SU-DHL-6 (cell line): ENCODE data around the gene MPND.

ENCODE experiments used
- CTCF ChIP-seq: fragments of 200-600 bp; sonication (generic); IDR thresholded peaks from one replicate; pipeline ENCODE4 v1.5.1; 2017; ENCODE audit warnings: antibody characterized with exemption, mild to moderate bottlenecking, low read length, moderate library complexity; ENCODE audit not compliant: insufficient read depth, poor library complexity, severe bottlenecking
- EZH2phosphoT487 ChIP-seq: fragments of 200-600 bp; sonication (generic), shearing (Covaris generic); conservative IDR thresholded peaks from 2 replicates; pipeline ENCODE4 v1.6.1; 2018; ENCODE audit warnings: mild to moderate bottlenecking, antibody characterized with exemption, low read length, moderate library complexity, mixed read lengths

GRCh38 chr19:4406626-4407025, 63.3 kb downstream of the MPND start:
- TF ChIP-seq CTCF = no peak
- no peak for TF ChIP-seq EZH2phosphoT487
